HepG2 (cell line): Measurements from ENCODE around the gene RTN1. TPM values are rescaled to one million over a fixed set of nuclear protein-coding genes. Genes with fewer than 3 reads are reported as not detected.

Experiments used
- CC2D1A ChIP-seq: sonication (generic); formaldehyde crosslinking; IDR thresholded peaks from 2 replicates; pipeline ENCODE4 v1.8.1; 2023; ENCODE audit warnings: mild to moderate bottlenecking, missing genetic modification reagents
- MTF1 ChIP-seq: sonication (generic); formaldehyde crosslinking; IDR thresholded peaks from 2 replicates; pipeline ENCODE4 v1.5.0; 2020; ENCODE audit warnings: missing genetic modification reagents
- NFE2L2 ChIP-seq: fragments of 150-350 bp; IDR thresholded peaks from 2 replicates; pipeline ENCODE4 v1.6.1; 2014; ENCODE audit warnings: low read length
- NR2F1 ChIP-seq, 2 experiments: fragments of 450-650 bp in 1 of 2; formaldehyde crosslinking in 1 of 2; IDR thresholded peaks; 2 replicates each; pipeline versions ENCODE4 v1.5.0 to v1.6.1; 2016 to 2020; ENCODE audit warnings: mild to moderate bottlenecking in 1 of 2, missing compliant biosample characterization in 1 of 2, missing genetic modification reagents in 1 of 2, moderate library complexity in 1 of 2
- RFX5 ChIP-seq: IDR thresholded peaks from 2 replicates; pipeline ENCODE4 v1.6.1; 2011; ENCODE audit warnings: low read depth, low read length, improper control_type of control experiment
- SMYD3 ChIP-seq: sonication (generic); formaldehyde crosslinking; IDR thresholded peaks from 2 replicates; pipeline ENCODE4 v1.8.1; 2023; ENCODE audit warnings: mild to moderate bottlenecking, missing genetic modification reagents
- SP1 ChIP-seq, 2 experiments: fragments of 450-650 bp in 1 of 2; sonication (generic) in 1 of 2; formaldehyde crosslinking in 1 of 2; IDR thresholded peaks; 2 replicates each; pipeline versions ENCODE4 v1.4.0 to v1.6.1; 2016 to 2020; ENCODE audit warnings: missing genetic modification reagents in 1 of 2
- SSRP1 ChIP-seq: IDR thresholded peaks from 2 replicates; pipeline ENCODE4 v1.6.1; 2016; ENCODE audit warnings: control low read depth
- TCF12 ChIP-seq, 2 experiments: fragments of 450-650 bp in 1 of 2; sonication (generic) in 1 of 2; formaldehyde crosslinking in 1 of 2; IDR thresholded peaks; 2 replicates each; pipeline versions ENCODE4 v1.6.1 to v1.8.0; 2017 to 2022; ENCODE audit warnings: antibody characterized with exemption in 1 of 2, mild to moderate bottlenecking in 1 of 2, missing genetic modification reagents in 1 of 2, moderate library complexity in 1 of 2
- ZNF143 ChIP-seq: sonication (generic); formaldehyde crosslinking; IDR thresholded peaks from 2 replicates; pipeline ENCODE4 v1.4.0; 2020; ENCODE audit warnings: missing genetic modification reagents
- polyA plus RNA-seq, 8 experiments: library from polyadenylated mRNA; depleted of rRNA in 3 of 8; stranded (reverse) in 7 of 8; unstranded in 1 of 8; fragments of >200 nt; fragmentation: Illumina TruSeq in 4 of 8; extraction: Trizol in 4 of 8; gene quantifications; 2 replicates each; pipeline versions ENCODE4 v1.2.1 to v1.2.3, GENCODE V29; 2011 to 2016; ENCODE audit warnings: low read depth in 4 of 8, missing spikeins in 1 of 8, mixed read lengths in 1 of 8; ENCODE audit not compliant: insufficient read depth in 1 of 8
- total RNA-seq, 5 experiments: library from RNA; depleted of rRNA; stranded (reverse); fragments of >200 nt; fragmentation: Illumina TruSeq; extraction: Trizol; gene quantifications; 2 replicates each; pipeline ENCODE4 v1.2.3, GENCODE V29; 2016; ENCODE audit warnings: low read depth in 1 of 5
- TF ChIP-seq, protein P1 (sequence below): sonication (generic); formaldehyde crosslinking; IDR thresholded peaks from 2 replicates; pipeline ENCODE4 v1.5.1; 2020; ENCODE audit warnings: mild to moderate bottlenecking, missing genetic modification reagents, borderline replicate concordance
- TF ChIP-seq, protein P2 (sequence below): sonication (generic); formaldehyde crosslinking; IDR thresholded peaks from 2 replicates; pipeline ENCODE4 v1.4.0; 2020; ENCODE audit warnings: missing genetic modification reagents, borderline replicate concordance
- TF ChIP-seq, protein P3 (sequence below): sonication (generic); formaldehyde crosslinking; IDR thresholded peaks from 2 replicates; pipeline ENCODE4 v1.5.0; 2020; ENCODE audit warnings: missing genetic modification reagents
- TF ChIP-seq, protein P4 (sequence below): sonication (generic); IDR thresholded peaks from 2 replicates; pipeline ENCODE4 v1.6.1; 2016; ENCODE audit warnings: low read depth, borderline replicate concordance
- TF ChIP-seq, protein P5 (sequence below): sonication (generic); formaldehyde crosslinking; IDR thresholded peaks from 2 replicates; pipeline ENCODE4 v1.5.0; 2020; ENCODE audit warnings: missing genetic modification reagents

Gene RTN1
- total and polyA plus RNA-seq, 2 of the 13 experiments (the other 11 are each of a cell fraction or from before 2014, with no cell fraction given), result 0.04 to 0.18 TPM

DNA sequence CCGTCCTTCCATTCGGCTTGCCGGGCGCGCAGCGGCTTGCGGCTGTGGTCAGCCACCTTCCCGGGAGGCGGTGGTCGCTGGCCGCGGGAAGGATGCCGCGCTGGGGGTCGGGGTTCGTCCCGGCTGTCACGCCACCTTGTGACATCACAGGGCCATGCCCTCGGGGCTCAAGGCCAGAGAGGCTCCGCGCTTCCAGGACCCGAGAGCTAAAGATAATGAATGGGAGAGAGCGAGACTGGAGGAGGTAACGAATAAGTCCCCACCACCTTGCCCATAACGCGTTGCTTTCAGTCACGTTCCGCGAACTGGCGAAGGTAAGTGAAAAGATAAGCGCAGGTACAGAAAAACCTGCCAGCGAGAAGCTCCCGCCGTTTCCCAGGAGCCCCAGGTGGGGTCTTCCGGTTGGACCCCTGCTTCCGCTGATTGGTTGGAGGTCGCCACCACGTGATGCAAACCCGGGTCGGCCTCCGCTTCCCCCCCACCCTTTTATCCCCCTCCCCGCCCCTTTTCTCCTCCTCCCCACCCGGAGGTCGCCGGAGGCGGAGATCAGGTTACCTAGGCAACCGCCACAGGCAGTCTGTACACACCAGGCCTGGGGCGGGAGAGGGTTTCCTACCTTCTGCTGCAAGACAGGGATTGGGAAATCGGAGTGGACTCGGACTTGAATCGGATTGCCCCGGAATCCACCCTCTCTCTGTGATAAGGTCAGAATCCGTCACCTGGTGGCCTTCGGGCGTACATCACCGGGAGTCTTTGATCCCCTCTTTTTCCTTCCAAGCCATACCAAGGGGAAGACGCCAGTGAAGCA is 49.2 kb upstream of the RTN1 start, which contains the start of gene LRRC9 (continued):
- TF ChIP-seq, protein P1, sequence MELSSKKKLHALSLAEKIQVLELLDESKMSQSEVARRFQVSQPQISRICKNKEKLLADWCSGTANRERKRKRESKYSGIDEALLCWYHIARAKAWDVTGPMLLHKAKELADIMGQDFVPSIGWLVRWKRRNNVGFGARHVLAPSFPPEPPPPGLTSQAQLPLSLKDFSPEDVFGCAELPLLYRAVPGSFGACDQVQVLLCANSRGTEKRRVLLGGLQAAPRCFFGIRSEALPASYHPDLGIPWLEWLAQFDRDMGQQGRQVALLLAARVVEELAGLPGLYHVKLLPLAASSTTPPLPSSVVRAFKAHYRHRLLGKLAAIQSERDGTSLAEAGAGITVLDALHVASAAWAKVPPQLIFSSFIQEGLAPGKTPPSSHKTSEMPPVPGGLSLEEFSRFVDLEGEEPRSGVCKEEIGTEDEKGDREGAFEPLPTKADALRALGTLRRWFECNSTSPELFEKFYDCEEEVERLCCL (CRISPR knock-in tag), result no peak
- no peak for TF ChIP-seq SSRP1 (CRISPR knock-in tag)
- no peak for TF ChIP-seq CC2D1A (CRISPR knock-in tag)
- TF ChIP-seq, protein P2, sequence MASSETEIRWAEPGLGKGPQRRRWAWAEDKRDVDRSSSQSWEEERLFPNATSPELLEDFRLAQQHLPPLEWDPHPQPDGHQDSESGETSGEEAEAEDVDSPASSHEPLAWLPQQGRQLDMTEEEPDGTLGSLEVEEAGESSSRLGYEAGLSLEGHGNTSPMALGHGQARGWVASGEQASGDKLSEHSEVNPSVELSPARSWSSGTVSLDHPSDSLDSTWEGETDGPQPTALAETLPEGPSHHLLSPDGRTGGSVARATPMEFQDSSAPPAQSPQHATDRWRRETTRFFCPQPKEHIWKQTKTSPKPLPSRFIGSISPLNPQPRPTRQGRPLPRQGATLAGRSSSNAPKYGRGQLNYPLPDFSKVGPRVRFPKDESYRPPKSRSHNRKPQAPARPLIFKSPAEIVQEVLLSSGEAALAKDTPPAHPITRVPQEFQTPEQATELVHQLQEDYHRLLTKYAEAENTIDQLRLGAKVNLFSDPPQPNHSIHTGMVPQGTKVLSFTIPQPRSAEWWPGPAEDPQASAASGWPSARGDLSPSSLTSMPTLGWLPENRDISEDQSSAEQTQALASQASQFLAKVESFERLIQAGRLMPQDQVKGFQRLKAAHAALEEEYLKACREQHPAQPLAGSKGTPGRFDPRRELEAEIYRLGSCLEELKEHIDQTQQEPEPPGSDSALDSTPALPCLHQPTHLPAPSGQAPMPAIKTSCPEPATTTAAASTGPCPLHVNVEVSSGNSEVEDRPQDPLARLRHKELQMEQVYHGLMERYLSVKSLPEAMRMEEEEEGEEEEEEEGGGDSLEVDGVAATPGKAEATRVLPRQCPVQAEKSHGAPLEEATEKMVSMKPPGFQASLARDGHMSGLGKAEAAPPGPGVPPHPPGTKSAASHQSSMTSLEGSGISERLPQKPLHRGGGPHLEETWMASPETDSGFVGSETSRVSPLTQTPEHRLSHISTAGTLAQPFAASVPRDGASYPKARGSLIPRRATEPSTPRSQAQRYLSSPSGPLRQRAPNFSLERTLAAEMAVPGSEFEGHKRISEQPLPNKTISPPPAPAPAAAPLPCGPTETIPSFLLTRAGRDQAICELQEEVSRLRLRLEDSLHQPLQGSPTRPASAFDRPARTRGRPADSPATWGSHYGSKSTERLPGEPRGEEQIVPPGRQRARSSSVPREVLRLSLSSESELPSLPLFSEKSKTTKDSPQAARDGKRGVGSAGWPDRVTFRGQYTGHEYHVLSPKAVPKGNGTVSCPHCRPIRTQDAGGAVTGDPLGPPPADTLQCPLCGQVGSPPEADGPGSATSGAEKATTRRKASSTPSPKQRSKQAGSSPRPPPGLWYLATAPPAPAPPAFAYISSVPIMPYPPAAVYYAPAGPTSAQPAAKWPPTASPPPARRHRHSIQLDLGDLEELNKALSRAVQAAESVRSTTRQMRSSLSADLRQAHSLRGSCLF (CRISPR knock-in tag), result 0 out of 2 replicates have a peak, but pooled peaks have one; percentile 63
- no peak for TF ChIP-seq SP1 (IDR thresholded peaks at IDR 0.05)
- TF ChIP-seq SP1 (CRISPR knock-in tag; IDR thresholded peaks at IDR 0.05), result no peak
- no peak; the same call in 1 of the 2 replicates for TF ChIP-seq MTF1
- TF ChIP-seq NR2F1 (CRISPR knock-in tag; IDR thresholded peaks at IDR 0.05), result peak; percentile 61 to 75
- TF ChIP-seq, protein P3, sequence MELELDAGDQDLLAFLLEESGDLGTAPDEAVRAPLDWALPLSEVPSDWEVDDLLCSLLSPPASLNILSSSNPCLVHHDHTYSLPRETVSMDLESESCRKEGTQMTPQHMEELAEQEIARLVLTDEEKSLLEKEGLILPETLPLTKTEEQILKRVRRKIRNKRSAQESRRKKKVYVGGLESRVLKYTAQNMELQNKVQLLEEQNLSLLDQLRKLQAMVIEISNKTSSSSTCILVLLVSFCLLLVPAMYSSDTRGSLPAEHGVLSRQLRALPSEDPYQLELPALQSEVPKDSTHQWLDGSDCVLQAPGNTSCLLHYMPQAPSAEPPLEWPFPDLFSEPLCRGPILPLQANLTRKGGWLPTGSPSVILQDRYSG (CRISPR knock-in tag), result no peak
- TF ChIP-seq NFE2L2, result no peak
- no peak for TF ChIP-seq RFX5
- TF ChIP-seq SMYD3 (CRISPR knock-in tag), result no peak
- TF ChIP-seq, protein P4, sequence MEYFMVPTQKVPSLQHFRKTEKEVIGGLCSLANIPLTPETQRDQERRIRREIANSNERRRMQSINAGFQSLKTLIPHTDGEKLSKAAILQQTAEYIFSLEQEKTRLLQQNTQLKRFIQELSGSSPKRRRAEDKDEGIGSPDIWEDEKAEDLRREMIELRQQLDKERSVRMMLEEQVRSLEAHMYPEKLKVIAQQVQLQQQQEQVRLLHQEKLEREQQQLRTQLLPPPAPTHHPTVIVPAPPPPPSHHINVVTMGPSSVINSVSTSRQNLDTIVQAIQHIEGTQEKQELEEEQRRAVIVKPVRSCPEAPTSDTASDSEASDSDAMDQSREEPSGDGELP, result peak; percentile 47; the same call in 1 of the 2 replicates
- TF ChIP-seq TCF12 (IDR thresholded peaks at IDR 0.05), result no peak
- no peak for TF ChIP-seq TCF12 (CRISPR knock-in tag; IDR thresholded peaks at IDR 0.05)
- TF ChIP-seq, protein P5, sequence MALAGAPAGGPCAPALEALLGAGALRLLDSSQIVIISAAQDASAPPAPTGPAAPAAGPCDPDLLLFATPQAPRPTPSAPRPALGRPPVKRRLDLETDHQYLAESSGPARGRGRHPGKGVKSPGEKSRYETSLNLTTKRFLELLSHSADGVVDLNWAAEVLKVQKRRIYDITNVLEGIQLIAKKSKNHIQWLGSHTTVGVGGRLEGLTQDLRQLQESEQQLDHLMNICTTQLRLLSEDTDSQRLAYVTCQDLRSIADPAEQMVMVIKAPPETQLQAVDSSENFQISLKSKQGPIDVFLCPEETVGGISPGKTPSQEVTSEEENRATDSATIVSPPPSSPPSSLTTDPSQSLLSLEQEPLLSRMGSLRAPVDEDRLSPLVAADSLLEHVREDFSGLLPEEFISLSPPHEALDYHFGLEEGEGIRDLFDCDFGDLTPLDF (CRISPR knock-in tag), result peak; percentile 62
- TF ChIP-seq ZNF143 (CRISPR knock-in tag), result peak; percentile 44
